Hematopoietic multipotent progenitor cell treated with erythropoietin and hydrocortisone succinate and interleukin-3 and kit ligand, for 6 days (in vitro differentiated cells): Measurements from ENCODE around the gene TP53INP2.
"Not testable (repeated sequence)": the region's sequence is repeated elsewhere in the genome, so short reads cannot be mapped to it uniquely, and the experiment has no call there.

Experiments used
- DNase-seq: peaks from one replicate; pipeline ENCODE4 v3.0.0-alpha.2; 2015

TP53INP2 gene

DNA sequence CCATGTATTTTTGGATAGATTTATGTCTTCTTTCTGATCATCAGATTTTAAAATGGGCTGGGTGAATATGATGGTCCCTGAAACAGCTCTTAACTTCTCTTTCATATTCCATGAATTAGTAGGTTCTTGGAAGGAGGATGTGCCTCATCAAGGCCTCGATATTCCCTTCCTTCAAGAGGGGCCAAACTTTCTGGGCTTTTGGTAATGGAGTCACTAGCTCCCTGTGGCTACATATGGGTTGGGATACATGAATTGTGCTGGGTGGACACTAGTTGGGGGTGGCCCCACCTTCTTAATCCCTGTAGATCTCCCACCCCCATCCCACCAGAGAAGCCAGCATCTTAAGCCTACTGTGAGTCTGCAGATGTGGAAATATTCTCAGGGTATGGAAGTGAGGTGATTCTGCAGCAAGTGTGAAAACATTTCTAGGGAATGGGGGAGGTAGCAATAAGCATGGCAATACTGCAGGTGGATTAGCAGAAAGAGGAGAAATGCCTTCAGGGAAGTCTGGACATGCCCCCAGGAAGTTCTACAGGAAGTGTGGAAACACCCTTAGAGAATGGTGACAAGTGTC lies 2.2 kb downstream of the TP53INP2 start:
- no peak for DNase-seq

DNA sequence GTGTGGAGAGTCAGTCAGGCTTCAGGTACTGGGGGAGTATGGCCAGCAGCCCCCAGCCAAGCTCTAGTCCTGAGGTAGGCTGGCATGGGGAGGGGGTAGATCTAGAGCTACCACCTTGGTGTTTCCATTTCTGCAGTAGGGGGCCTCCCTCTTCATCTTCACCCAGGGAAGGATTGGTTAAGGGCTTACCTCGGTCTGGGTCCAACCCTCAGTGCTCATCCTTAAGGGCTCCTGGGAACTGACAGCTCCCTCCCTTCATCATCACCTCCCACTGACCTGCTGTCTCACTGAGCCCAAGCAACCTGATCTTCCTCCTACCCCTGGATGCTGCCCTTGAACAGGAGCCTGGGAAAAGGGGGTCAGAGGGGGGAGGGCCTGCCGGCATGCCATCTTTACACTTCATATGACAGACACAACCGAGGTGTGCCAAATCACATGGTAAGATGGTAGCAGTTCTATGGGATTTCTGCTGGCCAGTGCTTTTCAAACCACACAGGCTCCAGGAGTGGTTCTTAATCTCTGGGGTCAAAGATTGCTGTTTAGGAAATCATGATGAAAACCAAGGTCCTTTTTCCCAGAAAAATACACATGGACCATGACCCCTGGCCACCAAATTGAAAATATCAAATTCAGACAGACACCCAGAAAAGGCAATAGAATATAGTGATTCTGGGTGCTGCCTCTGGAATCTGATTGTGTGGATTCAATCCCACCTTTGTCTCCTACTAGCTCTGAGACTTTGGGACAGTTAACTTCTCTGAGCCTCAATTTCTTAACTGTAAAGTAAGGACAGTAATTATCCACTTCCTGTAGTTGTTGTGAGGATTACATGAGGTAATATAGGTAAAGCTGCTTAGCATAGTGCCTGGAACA lies 3.0 kb downstream of the TP53INP2 start:
- no peak for DNase-seq

GRCh38 chr20:34708621-34709043 lies 4.5 kb downstream of the TP53INP2 start:
- peak; percentile 72 for DNase-seq

GRCh38 chr20:34709044-34709830 lies 5.1 kb downstream of the TP53INP2 start:
- DNase-seq, result peak; percentile 89

DNA sequence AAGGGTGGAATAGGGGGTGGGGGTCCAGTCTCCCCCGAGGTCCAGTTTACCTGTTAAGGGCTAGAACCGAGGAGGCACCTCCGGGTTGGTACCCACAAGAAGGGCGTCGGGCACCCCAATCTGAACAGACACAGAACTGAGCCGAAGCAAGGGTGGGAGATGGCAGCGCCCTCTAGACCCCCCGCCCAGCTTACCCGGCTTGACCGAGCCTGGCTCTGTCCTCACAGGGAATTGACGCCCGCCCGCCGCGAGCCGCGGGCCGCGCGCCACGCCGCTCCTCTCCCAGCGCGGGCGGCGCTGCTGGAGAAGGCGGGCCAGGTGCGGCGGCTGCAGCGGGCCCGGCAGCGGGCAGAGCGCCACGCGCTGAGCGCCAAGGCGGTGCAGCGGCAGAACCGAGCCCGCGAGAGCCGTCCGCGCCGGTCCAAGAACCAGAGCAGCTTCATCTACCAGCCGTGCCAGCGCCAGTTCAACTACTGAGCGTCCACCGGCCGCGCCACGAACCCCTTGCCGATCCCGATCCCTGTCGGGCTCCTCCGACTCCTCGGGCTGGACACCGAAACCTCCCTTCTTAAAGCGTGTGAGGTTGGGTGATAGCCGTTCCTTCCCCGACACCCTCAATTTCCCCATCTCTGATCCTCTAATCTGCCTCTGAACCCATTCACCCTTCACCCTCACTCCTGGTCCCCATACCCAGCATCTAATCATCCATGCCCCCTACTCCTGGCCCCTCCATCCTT lies 5.9 kb downstream of the TP53INP2 start:
- peak; percentile 85 for DNase-seq

DNA sequence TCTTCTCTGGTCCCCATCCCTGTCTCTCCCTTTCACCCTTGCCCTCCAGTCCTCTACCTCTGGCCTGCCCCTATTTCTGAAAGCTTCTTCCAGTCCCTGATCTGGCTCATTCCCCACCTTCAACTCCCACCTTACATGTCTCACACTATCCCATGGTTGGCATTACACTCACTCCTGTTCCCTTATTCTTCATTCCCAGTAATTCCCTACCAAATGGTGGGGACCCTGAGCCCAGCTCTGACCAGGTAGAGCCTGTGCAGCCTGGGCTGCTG lies 6.4 kb downstream of the TP53INP2 start:
- DNase-seq, result no peak

GRCh38 chr20:34710861-34711574 lies 6.9 kb downstream of the TP53INP2 start:
- DNase-seq, result peak; percentile 28

- no peak for DNase-seq
Measured at GRCh38 chr20:34711813-34712430, 7.8 kb downstream of the TP53INP2 start.

- DNase-seq, result no peak
Measured at GRCh38 chr20:34712525-34713192, 8.5 kb downstream of the TP53INP2 start.

- peak; percentile 98 for DNase-seq
Measured at GRCh38 chr20:34713194-34713943, 9.2 kb downstream of the TP53INP2 start.

DNA sequence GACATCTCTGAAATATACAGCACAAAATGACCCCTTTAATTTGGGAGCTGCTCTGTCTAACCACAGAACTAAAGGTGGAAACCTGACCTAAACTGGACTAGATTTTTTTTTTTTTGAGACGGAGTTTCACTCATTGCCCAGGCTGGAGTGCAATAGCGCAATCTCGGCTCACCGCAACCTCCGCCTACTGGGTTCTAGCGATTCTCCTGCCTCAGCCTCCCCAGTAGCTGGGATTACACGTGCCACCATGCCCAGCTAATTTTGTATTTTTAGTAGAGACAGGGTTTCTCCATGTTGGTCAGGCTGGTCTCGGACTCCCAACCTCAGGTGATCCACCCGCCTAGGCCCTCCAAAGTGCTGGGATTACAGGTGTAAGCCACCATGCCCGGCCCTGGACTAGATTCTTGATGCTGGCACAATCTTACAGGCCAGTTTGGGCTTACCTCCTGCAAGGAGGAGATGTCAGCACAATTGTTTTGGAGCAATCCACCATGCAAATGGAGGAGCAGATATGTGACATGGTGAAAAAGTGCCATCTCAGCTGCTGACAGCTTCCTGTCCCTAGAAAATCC lies 9.9 kb downstream of the TP53INP2 start:
- DNase-seq, result not testable (repeated sequence)

- no peak for DNase-seq
Measured at GRCh38 chr20:34715384-34715783, 11.2 kb downstream of the TP53INP2 start.

DNA sequence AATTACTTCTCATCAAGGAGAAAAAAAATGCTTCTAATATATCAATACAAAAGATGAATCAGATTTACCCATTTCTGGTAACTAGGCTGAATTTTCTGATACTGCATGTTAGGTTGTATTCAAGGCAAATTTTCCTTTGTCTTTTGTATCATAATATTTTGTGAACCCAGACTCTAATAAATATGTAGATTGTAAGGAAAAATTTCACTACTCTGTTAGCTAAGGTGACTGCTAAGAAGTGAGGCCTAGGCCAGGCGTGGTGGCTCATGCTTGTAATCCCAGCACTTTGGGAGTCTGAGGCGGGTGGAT lies 12.7 kb downstream of the TP53INP2 start:
- DNase-seq, result no peak

GRCh38 chr20:34717230-34718095 lies 13.3 kb downstream of the TP53INP2 start:
- DNase-seq, result no peak

DNA sequence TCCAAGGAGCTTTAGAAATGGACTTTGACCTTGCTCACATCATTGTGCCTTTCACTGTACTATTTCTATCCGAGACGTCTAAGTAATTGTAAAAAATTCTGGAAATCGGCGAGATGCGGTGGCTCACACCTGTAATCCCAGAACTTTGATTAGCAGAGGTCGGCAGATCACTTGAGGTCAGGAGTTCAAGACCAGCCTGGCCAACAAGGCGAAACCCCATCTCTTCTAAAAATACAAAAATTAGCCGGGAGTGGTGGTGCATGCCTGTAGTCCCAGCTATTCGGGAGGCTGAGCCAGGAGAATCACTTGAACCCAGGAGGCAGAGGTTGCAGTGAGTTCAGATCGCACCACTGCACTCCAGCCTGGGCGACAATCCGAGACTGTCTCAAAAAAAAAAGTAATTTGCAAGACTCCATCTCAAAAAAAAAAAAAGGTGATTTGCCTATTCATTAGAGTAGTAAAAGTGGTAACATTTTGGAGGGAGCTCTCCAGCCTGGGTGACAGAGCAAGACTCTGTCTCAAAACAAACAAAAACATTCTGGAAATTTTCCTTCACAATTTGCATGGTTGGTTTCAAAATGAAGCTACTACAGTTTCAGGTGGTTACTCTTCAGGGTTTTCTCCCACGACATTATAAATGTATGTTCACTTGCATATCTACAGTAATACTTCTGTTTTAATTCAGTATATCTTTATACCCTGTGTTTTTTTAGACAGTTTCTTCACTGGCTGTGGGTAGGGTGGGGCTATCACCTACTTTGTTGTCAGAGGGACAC lies 15.3 kb downstream of the TP53INP2 start:
- peak; percentile 46 for DNase-seq

DNA sequence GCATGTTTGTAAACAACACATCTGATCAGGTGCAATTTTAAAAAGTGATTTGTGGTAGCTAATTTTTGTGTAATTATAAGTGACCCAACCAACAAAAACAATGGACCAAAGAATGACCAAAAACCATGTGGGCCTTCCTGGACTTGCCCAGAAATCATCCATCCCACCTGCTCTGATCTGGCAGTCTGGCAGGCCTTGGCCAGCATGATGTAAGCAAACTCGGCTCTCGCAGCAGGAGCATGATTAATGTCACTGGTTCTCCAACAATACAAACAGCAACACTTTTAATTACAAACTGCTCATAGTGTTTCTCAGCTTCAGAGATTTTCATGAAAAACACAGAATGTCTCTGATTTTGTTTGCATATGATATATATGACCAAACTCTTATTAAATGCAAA lies 16.1 kb downstream of the TP53INP2 start:
- no peak for DNase-seq

GRCh38 chr20:34722560-34722959 lies 18.4 kb downstream of the TP53INP2 start:
- DNase-seq, result not testable (repeated sequence)

- no peak for DNase-seq
Measured at GRCh38 chr20:34724172-34724571, 20.0 kb downstream of the TP53INP2 start.

- DNase-seq, result no peak
Measured at GRCh38 chr20:34729416-34729815, 25.3 kb downstream of the TP53INP2 start.
